Measurements from ENCODE around the gene HACD3.

DNA sequence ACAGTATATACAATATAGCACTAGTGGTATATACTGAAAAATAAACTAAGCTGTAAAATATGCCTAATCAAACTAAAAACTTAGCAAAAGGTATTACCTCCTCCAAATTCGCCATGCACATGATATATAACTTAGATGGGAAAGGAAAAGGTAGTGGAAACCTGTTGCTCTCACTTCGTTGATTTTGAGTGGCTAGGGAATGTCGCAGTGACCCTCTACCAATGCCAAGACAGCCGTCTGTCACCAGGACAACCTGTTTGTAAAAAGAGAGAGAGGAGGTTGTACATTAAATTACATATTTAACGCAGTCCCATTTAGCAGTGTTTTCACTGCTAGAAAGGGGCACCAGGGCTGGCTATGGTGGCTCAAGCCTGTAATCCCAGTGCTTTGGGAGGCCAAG lies 69.4 kb downstream of the HACD3 start:
- TF ChIP-seq, protein P1, sequence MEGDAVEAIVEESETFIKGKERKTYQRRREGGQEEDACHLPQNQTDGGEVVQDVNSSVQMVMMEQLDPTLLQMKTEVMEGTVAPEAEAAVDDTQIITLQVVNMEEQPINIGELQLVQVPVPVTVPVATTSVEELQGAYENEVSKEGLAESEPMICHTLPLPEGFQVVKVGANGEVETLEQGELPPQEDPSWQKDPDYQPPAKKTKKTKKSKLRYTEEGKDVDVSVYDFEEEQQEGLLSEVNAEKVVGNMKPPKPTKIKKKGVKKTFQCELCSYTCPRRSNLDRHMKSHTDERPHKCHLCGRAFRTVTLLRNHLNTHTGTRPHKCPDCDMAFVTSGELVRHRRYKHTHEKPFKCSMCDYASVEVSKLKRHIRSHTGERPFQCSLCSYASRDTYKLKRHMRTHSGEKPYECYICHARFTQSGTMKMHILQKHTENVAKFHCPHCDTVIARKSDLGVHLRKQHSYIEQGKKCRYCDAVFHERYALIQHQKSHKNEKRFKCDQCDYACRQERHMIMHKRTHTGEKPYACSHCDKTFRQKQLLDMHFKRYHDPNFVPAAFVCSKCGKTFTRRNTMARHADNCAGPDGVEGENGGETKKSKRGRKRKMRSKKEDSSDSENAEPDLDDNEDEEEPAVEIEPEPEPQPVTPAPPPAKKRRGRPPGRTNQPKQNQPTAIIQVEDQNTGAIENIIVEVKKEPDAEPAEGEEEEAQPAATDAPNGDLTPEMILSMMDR (IDR thresholded peaks at IDR 0.05), result no peak
- no peak for TF ChIP-seq POLR2A (IDR thresholded peaks at IDR 0.05)
- no peak for TF ChIP-seq POLR2AphosphoS5 (IDR thresholded peaks at IDR 0.05)
